ENCODE data around the gene PRR14.
"Not testable (repeated sequence)": the region's sequence is repeated elsewhere in the genome, so short reads cannot be mapped to it uniquely, and the experiment has no call there.

Gene PRR14

GRCh38 chr16:30633526-30633925 is 17.2 kb upstream of the PRR14 start:
- DNase-seq = no peak

- no peak for DNase-seq
Measured at GRCh38 chr16:30636599-30636998, 14.2 kb upstream of the PRR14 start.

- DNase-seq = not testable (repeated sequence)
Measured at GRCh38 chr16:30637139-30637538, 13.6 kb upstream of the PRR14 start.

- peak; percentile 16 for DNase-seq
Measured at GRCh38 chr16:30637944-30638343, 12.8 kb upstream of the PRR14 start.

GRCh38 chr16:30641378-30641982 is 9.3 kb upstream of the PRR14 start:
- no peak for DNase-seq

GRCh38 chr16:30644334-30644830 is 6.4 kb upstream of the PRR14 start:
- no peak for DNase-seq

- DNase-seq = no peak
Measured at GRCh38 chr16:30645727-30646126, 5.0 kb upstream of the PRR14 start.

- no peak for DNase-seq
Measured at GRCh38 chr16:30647274-30647571, 3.5 kb upstream of the PRR14 start.

GRCh38 chr16:30649725-30650368 is 913 bp upstream of the PRR14 start:
- no peak for DNase-seq

- peak; percentile 49 for DNase-seq
Measured at GRCh38 chr16:30651124-30652004, 604 bp downstream of the PRR14 start.

- no peak for DNase-seq
Measured at GRCh38 chr16:30652005-30652296, 1.2 kb downstream of the PRR14 start.

- no peak for DNase-seq
Measured at GRCh38 chr16:30652718-30653117, 2.0 kb downstream of the PRR14 start.

- no peak for DNase-seq
Measured at GRCh38 chr16:30654856-30655255, 4.1 kb downstream of the PRR14 start.

- no peak for DNase-seq
Measured at GRCh38 chr16:30655815-30656347, 5.1 kb downstream of the PRR14 start.

GRCh38 chr16:30656388-30656787 is 5.6 kb downstream of the PRR14 start:
- no peak for DNase-seq

- peak; percentile 40 for DNase-seq
Measured at GRCh38 chr16:30656974-30657865, 6.5 kb downstream of the PRR14 start.

- DNase-seq = peak; percentile 100
Measured at GRCh38 chr16:30657866-30658730, 7.3 kb downstream of the PRR14 start, which contains the start of gene FBRS. Gene FBRS, plus strand, starts transcription at chr16:30658431. Its CDS starts 1,088 bp downstream, at chr16:30659519.

- DNase-seq = peak; percentile 93
Measured at GRCh38 chr16:30658731-30659506, 8.2 kb downstream of the PRR14 start.

GRCh38 chr16:30659507-30660423 is 9.0 kb downstream of the PRR14 start:
- DNase-seq = no peak

All from DMS153 (cell line).